ENCODE data around the gene SOAT2. TPM values are rescaled to one million over a fixed set of nuclear protein-coding genes. Genes with fewer than 3 reads are reported as not detected.

SOAT2 gene
- total and polyA plus RNA-seq, 2 experiments from 2014 or later = 0.43 TPM; not detected in 1

DNA sequence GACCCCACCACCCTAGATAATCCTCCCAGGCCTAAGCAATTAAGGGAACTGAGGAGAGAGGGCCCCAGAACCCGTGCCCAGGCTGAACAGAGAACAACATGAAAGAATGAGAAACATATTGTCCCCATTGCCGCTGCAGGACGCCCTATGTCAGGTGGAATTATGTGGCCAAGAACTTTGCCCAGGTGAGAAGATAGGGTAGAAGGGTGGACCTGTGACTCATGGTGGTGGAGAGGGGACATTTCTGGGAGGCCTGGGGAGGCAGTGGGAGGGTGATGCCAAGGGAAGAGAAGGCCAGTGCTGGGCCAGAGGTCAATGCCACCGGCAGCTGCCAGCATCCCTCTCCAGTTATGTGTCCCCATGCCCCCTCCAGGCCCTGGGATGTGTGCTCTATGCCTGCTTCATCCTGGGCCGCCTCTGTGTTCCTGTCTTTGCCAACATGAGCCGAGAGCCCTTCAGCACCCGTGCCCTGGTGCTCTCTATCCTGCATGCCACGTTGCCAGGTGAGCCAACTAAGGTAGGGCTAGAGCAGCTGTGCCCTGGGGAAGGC lies 15.5 kb downstream of the SOAT2 start:
- Histone ChIP-seq H3K27me3 (replicated peaks; ENCODE audit: insufficient read depth) (no peaks in the 10 kb centered on the region), H3K9ac (no peak overlapping the region), H2AFZ (no peak overlapping the region), H3K4me3 (no peak overlapping the region), H3K4me1 (ENCODE audit: insufficient read depth) (peaks cover 8% of the 10 kb centered on the region), H3K4me2 (ENCODE audit: unreplicated experiment) (no peak overlapping the region), H3F3A (ENCODE audit: insufficient read depth) (no peaks in the 10 kb centered on the region), H3K36me3 (ENCODE audit: low read depth) (no peaks in the 10 kb centered on the region), H3K27ac (no peak overlapping the region), H3K79me2 (ENCODE audit: insufficient read depth) (no peaks in the 10 kb centered on the region), H3K9me3 (ENCODE audit: low read depth) (no peaks in the 10 kb centered on the region), H4K20me1 (ENCODE audit: insufficient read depth) (no peaks in the 10 kb centered on the region), H3K9me2 (ENCODE audit: insufficient read depth) (no peaks in the 10 kb centered on the region)
- whole genome bisulfite sequencing, 2 experiments (ENCODE audit: low coverage in 1 of 2, low lambda C conversion rate in 2 of 2, missing lambda C conversion rate in 2 of 2) = 81 to 84% methylated on average over 8 of the region's 8 CpGs
- no peak for DNase-seq
- in situ Hi-C loops (cut with MboI) = no loop called here
- TF ChIP-seq EZH2 (IDR thresholded peaks at IDR 0.05; ENCODE audit: insufficient read depth, poor library complexity, severe bottlenecking) (no peak), EZH2phosphoT487 (IDR thresholded peaks at IDR 0.05; ENCODE audit: insufficient read depth, low read depth) (no peak)

DNA sequence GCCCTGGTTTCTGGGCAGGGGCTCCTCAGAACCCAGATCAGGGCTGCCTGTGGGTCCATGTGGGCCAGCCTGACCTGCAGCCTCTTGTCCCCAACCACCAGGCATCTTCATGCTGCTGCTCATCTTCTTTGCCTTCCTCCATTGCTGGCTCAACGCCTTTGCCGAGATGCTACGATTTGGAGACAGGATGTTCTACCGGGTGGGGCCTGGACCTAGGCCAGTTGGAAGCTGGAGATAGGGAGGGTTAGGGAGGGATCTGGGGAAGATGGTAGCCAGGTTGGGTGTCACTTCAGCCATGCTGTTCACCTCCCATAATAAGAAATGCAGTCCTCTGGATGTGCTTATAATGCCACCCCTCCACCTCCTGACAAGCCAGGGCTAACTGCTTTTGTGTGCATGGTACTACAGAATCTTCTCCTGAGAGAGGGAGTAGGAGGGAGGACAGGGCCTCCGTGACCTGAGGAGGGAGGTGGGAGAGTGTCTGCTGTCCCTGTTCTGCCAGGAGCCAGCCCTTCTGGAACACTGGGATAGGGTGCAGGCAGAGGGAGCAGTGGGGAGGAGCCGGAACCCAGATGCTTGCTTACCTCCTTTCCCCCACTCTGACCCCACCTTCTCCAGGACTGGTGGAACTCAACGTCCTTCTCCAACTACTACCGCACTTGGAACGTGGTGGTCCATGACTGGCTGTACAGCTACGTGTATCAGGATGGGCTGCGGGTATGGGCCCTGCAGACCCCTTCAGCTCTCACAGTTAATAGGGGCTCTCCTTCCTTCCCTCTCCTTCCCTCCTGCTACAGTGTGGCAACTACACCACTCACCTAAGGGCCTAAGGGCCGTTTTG lies 17.6 kb downstream of the SOAT2 start:
- TF ChIP-seq EZH2phosphoT487 (IDR thresholded peaks at IDR 0.05; ENCODE audit: insufficient read depth, low read depth) (no peak), EZH2 (IDR thresholded peaks at IDR 0.05; ENCODE audit: insufficient read depth, poor library complexity, severe bottlenecking) (no peak)
- WGBS, 2 experiments (ENCODE audit: low coverage in 1 of 2, low lambda C conversion rate in 2 of 2, missing lambda C conversion rate in 2 of 2) = 81 to 82% methylated on average over 12 of the region's 12 CpGs
- no peak overlapping the region for H2AFZ ChIP-seq

DNA sequence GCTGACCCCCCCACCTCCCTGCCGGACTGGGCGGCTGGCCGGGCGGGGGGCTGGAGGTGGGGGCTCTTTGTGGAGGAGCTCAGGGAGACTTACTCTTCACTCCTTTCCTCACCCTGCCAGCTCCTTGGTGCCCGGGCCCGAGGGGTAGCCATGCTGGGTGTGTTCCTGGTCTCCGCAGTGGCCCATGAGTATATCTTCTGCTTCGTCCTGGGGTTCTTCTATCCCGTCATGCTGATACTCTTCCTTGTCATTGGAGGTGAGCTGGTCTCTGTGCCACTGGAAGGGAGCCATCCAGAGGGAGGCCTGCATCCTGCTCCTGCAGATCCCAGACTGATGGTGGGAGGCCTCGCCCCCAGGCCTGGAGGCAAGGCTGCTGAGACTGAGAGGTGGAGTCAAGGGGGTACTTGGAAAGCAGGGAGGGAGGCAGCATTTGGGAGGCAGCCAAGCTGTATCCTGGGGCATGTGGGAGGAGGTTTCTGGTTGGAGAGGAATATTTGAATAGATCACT lies 19.7 kb downstream of the SOAT2 start:
- H3K27ac ChIP-seq = no peak overlapping the region

More for the DNA sequence above, 17.6 kb downstream of the SOAT2 start:
- Histone ChIP-seq H4K20me1 (ENCODE audit: insufficient read depth) (no peaks in the 10 kb centered on the region), H3F3A (ENCODE audit: insufficient read depth) (no peaks in the 10 kb centered on the region), H3K36me3 (ENCODE audit: low read depth) (no peaks in the 10 kb centered on the region), H3K4me2 (ENCODE audit: unreplicated experiment) (no peak overlapping the region), H3K4me3 (no peak overlapping the region), H3K9ac (no peak overlapping the region), H3K27ac (no peak overlapping the region), H3K9me2 (ENCODE audit: insufficient read depth) (no peaks in the 10 kb centered on the region), H3K9me3 (ENCODE audit: low read depth) (no peaks in the 10 kb centered on the region), H3K27me3 (replicated peaks; ENCODE audit: insufficient read depth) (no peaks in the 10 kb centered on the region), H3K79me2 (ENCODE audit: insufficient read depth) (no peaks in the 10 kb centered on the region), H3K4me1 (ENCODE audit: insufficient read depth) (peaks cover 13% of the 10 kb centered on the region)
- in situ Hi-C loops (cut with MboI) = no loop called here
- no peak for DNase-seq

GRCh38 chr12:53123578-53124351 lies 20.5 kb downstream of the SOAT2 start:
- peak; percentile 84 for DNase-seq
- H3K27me3 ChIP-seq (replicated peaks; ENCODE audit: insufficient read depth) = no peaks in the 10 kb centered on the region
- no peaks in the 10 kb centered on the region for H3K9me3 ChIP-seq (ENCODE audit: low read depth)
- WGBS, 2 experiments (ENCODE audit: low coverage in 1 of 2, low lambda C conversion rate in 2 of 2, missing lambda C conversion rate in 2 of 2) = 75 to 76% methylated on average over 15 to 16 of the region's 16 CpGs
- H3K27ac ChIP-seq = no peak overlapping the region
- in situ Hi-C loops (cut with MboI) = no loop called here
- H3K79me2 ChIP-seq (ENCODE audit: insufficient read depth) = no peaks in the 10 kb centered on the region
- H3K9me2 ChIP-seq (ENCODE audit: insufficient read depth) = no peaks in the 10 kb centered on the region
- no peak overlapping the region for H3K9ac ChIP-seq
- H3K36me3 ChIP-seq (ENCODE audit: low read depth) = no peaks in the 10 kb centered on the region
- no peaks in the 10 kb centered on the region for H3F3A ChIP-seq (ENCODE audit: insufficient read depth)
- H2AFZ ChIP-seq = peak overlapping the region; percentile 34; the same call in 1 of the 2 replicates
- H3K4me2 ChIP-seq (ENCODE audit: unreplicated experiment) = no peak overlapping the region
- H3K4me3 ChIP-seq = no peak overlapping the region
- TF ChIP-seq EZH2 (IDR thresholded peaks at IDR 0.05; ENCODE audit: insufficient read depth, poor library complexity, severe bottlenecking) (no peak), EZH2phosphoT487 (IDR thresholded peaks at IDR 0.05; ENCODE audit: insufficient read depth, low read depth) (no peak)
- no peaks in the 10 kb centered on the region for H4K20me1 ChIP-seq (ENCODE audit: insufficient read depth)
- H3K4me1 ChIP-seq (ENCODE audit: insufficient read depth) = peaks cover 13% of the 10 kb centered on the region

More for the DNA sequence above, 19.7 kb downstream of the SOAT2 start:
- Histone ChIP-seq H4K20me1 (ENCODE audit: insufficient read depth) (no peaks in the 10 kb centered on the region), H3K4me1 (ENCODE audit: insufficient read depth) (peaks cover 13% of the 10 kb centered on the region), H3K9me3 (ENCODE audit: low read depth) (no peaks in the 10 kb centered on the region), H2AFZ (peak overlapping the region; percentile 34; the same call in 1 of the 2 replicates), H3F3A (ENCODE audit: insufficient read depth) (no peaks in the 10 kb centered on the region), H3K27me3 (replicated peaks; ENCODE audit: insufficient read depth) (no peaks in the 10 kb centered on the region), H3K79me2 (ENCODE audit: insufficient read depth) (no peaks in the 10 kb centered on the region), H3K9ac (no peak overlapping the region), H3K9me2 (ENCODE audit: insufficient read depth) (no peaks in the 10 kb centered on the region), H3K4me3 (no peak overlapping the region), H3K36me3 (ENCODE audit: low read depth) (no peaks in the 10 kb centered on the region), H3K4me2 (ENCODE audit: unreplicated experiment) (no peak overlapping the region)
- TF ChIP-seq EZH2phosphoT487 (IDR thresholded peaks at IDR 0.05; ENCODE audit: insufficient read depth, low read depth) (no peak), EZH2 (IDR thresholded peaks at IDR 0.05; ENCODE audit: insufficient read depth, poor library complexity, severe bottlenecking) (no peak)
- peak; percentile 37 for DNase-seq
- WGBS, 2 experiments (ENCODE audit: low coverage in 1 of 2, low lambda C conversion rate in 2 of 2, missing lambda C conversion rate in 2 of 2) = 84 to 88% methylated on average over 10 of the region's 10 CpGs
- in situ Hi-C loops (cut with MboI) = no loop called here

Data from GM23248 (cell line).